HG03139 (cell line): ENCODE measurements around the gene FMC1.

Experiments used
- ATAC-seq: cut with Tn5 transposase; IDR thresholded peaks from one replicate; pipeline ENCODE4 v1.9.1; 2021; ENCODE audit not compliant: unreplicated experiment

FMC1 gene

GRCh38 chr7:139370943-139371313 lies 29.8 kb downstream of the FMC1 start:
- no peak for ATAC-seq

DNA sequence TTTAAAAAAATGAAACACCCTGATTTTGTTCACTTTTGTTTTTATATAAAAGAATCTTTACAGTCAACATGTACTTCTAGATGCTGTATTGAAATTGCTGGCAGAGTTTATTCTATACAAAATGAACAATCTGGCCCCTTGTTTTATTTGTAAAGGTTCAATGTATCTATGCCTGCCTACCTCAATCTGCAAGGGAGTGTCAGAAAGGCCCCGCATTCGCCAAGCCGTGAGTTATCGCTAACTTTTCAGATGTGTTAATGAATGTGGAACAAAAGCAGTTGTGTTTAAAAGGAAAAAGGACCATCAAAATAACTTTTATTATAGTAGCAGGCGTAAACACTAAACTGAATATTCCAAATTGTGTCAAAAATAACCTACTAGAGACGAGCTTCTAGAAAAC lies 33.1 kb downstream of the FMC1 start:
- ATAC-seq, result no peak

GRCh38 chr7:139382439-139382838 lies 41.3 kb downstream of the FMC1 start:
- ATAC-seq, result no peak

- no peak for ATAC-seq
Measured at GRCh38 chr7:139384611-139385010, 43.5 kb downstream of the FMC1 start.

- no peak for ATAC-seq
Measured at GRCh38 chr7:139387594-139387993, 46.5 kb downstream of the FMC1 start.

DNA sequence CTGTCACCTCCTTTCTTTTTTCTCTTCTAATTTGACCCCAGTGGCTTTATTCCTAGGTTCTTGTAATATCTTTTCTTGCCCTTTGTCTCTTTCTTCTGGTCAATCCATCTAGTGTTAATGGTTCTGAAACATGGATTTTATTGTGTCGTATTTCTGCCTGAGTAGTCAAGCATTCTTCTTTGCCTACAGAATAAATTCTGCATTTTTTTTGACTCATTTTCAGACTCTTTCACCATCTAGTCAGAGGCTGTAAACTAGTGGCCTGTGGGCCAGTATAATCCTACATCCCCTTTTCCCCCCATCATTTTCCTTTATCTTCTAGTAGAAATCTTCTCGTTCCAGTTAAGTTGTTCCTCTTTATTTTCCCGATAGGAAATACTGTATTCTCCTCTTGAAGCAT lies 48.0 kb downstream of the FMC1 start:
- ATAC-seq, result no peak

- no peak for ATAC-seq
Measured at GRCh38 chr7:139389774-139390173, 48.6 kb downstream of the FMC1 start.

DNA sequence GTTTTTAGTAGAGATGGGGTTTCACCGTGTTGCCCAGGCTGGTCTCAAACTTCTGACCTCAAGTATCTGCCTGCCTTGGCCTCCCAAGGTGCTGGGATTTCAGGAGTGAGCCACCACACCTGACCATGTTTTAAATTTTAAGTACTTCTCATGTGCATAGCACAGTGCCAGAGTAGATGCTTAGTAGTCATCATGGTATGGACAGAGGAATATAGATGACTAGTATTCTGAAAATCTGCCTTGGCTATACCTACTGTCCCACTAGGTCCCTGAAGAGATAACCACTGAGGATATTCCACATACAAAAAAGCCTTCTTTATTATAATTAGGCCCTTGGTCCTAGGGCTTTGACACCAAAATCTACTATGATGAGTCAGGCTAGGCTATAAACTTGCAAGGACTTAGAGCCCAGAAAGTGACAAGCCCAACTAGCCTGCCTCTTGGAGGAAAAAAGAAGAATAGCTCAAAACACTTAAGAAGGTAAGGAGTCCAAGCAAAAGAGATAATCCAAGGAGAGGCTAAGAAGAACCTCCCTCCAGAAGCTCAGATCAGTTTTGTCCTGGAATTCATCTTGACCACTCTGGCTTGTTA lies 52.6 kb downstream of the FMC1 start:
- no peak for ATAC-seq

DNA sequence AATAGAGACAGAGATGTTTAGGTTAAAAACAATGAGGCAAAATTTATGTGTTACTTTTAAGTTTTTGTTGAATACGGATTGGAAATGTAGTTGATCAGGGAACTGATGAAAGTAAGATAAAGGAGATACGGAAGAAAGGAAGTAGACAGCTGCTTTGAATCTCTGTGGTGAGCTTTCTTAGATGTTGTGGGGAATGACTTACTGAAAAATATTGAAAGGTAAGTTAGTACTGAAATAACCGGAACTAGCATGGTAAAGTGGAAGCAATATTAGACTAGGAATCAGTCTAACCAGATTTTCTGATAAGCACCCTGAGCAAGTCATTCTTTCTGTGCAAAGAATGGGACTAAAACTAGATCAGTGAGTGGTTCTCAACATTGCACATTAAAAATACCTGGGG lies 53.4 kb downstream of the FMC1 start:
- ATAC-seq, result no peak
